Testis (tissue), 2 donors: ENCODE measurements around the gene PTPN2.

ENCODE experiments used
- CTCF ChIP-seq, 3 experiments: fragments of 450-650 bp in 2 of 3; fragments of 200-600 bp in 1 of 3; sonication (generic) in 1 of 3; IDR thresholded peaks; one replicate each; pipeline ENCODE4 v1.5.1; 2016 to 2019; ENCODE audit warnings: antibody characterized with exemption in 3 of 3, mild to moderate bottlenecking in 2 of 3, moderate library complexity in 1 of 3
- POLR2A ChIP-seq: fragments of 450-650 bp; IDR thresholded peaks from one replicate; pipeline ENCODE4 v1.6.1; 2017; ENCODE audit warnings: antibody characterized with exemption, mild to moderate bottlenecking, moderate library complexity

DNA sequence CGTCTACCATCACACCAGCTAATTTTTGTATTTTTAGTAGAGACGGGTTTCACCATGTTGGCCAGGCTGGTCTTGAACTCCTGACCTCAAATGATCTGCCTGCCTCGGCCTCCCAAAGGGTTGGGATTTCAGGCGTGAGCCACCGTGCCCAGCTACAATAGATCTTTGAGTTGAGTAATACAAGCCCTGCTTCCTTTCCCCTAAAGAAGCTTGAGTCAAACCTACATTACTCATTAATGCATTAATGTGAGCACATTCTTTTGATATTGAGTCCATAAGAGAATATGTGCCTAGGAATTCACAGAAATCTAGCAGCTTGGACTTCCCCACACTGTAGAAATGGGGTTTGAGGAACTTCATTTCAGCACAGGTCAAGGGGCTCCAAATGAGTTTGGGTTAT, 141.6 kb downstream of the PTPN2 start:
- TF ChIP-seq POLR2A (no peak), CTCF (IDR thresholded peaks at IDR 0.05) (no peak)
